ENCODE data around the gene AOX1.

- TF ChIP-seq SIN3A (IDR thresholded peaks at IDR 0.05; ENCODE audit: borderline replicate concordance, insufficient read depth, low read length) (no peak), POLR2AphosphoS5 (IDR thresholded peaks at IDR 0.05; ENCODE audit: low read depth, low read length) (no peak), TAF1 (IDR thresholded peaks at IDR 0.05; ENCODE audit: borderline replicate concordance, insufficient read depth, low read length) (no peak)
- TF ChIP-seq, protein P1, sequence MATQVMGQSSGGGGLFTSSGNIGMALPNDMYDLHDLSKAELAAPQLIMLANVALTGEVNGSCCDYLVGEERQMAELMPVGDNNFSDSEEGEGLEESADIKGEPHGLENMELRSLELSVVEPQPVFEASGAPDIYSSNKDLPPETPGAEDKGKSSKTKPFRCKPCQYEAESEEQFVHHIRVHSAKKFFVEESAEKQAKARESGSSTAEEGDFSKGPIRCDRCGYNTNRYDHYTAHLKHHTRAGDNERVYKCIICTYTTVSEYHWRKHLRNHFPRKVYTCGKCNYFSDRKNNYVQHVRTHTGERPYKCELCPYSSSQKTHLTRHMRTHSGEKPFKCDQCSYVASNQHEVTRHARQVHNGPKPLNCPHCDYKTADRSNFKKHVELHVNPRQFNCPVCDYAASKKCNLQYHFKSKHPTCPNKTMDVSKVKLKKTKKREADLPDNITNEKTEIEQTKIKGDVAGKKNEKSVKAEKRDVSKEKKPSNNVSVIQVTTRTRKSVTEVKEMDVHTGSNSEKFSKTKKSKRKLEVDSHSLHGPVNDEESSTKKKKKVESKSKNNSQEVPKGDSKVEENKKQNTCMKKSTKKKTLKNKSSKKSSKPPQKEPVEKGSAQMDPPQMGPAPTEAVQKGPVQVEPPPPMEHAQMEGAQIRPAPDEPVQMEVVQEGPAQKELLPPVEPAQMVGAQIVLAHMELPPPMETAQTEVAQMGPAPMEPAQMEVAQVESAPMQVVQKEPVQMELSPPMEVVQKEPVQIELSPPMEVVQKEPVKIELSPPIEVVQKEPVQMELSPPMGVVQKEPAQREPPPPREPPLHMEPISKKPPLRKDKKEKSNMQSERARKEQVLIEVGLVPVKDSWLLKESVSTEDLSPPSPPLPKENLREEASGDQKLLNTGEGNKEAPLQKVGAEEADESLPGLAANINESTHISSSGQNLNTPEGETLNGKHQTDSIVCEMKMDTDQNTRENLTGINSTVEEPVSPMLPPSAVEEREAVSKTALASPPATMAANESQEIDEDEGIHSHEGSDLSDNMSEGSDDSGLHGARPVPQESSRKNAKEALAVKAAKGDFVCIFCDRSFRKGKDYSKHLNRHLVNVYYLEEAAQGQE (IDR thresholded peaks at IDR 0.05; ENCODE audit: insufficient read depth in 1 of 2, low read depth in 2 of 2, low read length in 2 of 2): no peak
Measured at GRCh38 chr2:200596774-200597570, 11.2 kb downstream of the AOX1 start.
